ENCODE results near the gene SELENON.

GRCh38 chr1:25844536-25845337 lies 44.7 kb downstream of the SELENON start:
- TF ChIP-seq CTCF (IDR thresholded peaks at IDR 0.05; ENCODE audit: control extremely low read depth in 1 of 3, insufficient read depth in 1 of 3, low read depth in 1 of 3, low read length in 3 of 3) (no peak), MAX (IDR thresholded peaks at IDR 0.05) (no peak), FOSL1 (IDR thresholded peaks at IDR 0.05; ENCODE audit: insufficient read depth, low read depth, low read length) (no peak), EGR1 (IDR thresholded peaks at IDR 0.05; ENCODE audit: borderline replicate concordance, low read depth, low read length) (no peak), EZH2 (IDR thresholded peaks at IDR 0.05; ENCODE audit: low read depth, low read length, severe bottlenecking) (no peak), USF2 (IDR thresholded peaks at IDR 0.05; ENCODE audit: low read length) (no peak), KDM1A (IDR thresholded peaks at IDR 0.05; ENCODE audit: borderline replicate concordance, low read length) (no peak), RFX5 (IDR thresholded peaks at IDR 0.05; ENCODE audit: borderline replicate concordance, low read depth, low read length) (no peak), POLR2AphosphoS5 (IDR thresholded peaks at IDR 0.05; ENCODE audit: low read depth, low read length) (no peak), CHD7 (IDR thresholded peaks at IDR 0.05; ENCODE audit: insufficient replicate concordance, low read length) (no peak), POLR2A (IDR thresholded peaks at IDR 0.05; ENCODE audit: control extremely low read depth in 1 of 2, low read depth in 2 of 2, low read length in 2 of 2) (no peak), YY1 (IDR thresholded peaks at IDR 0.05; ENCODE audit: low read depth, low read length) (no peak), TBP (IDR thresholded peaks at IDR 0.05; ENCODE audit: low read depth, low read length) (no peak)

Data from H1 (cell line).